Left renal pelvis (tissue), 4 donors: ENCODE data around the gene ETFB. TPM values are rescaled to one million over a fixed set of nuclear protein-coding genes. Genes with fewer than 3 reads are reported as not detected.

Source experiments
- DNase-seq, 4 donors: peaks; one replicate each; pipeline ENCODE4 v3.0.0-alpha.2; 2013; ENCODE audit warnings: low read depth in 4 of 4, low spot score in 3 of 4
- polyA plus RNA-seq, 4 donors: library from polyadenylated mRNA; unstranded; fragments of 120-200 nt; gene quantifications; one replicate each; pipeline ENCODE4 v1.2.1, GENCODE V29; 2013; ENCODE audit not compliant: insufficient read length in 4 of 4

ETFB gene
- polyA plus RNA-seq, 4 donors: 45.4 to 143 (median 111) TPM

- DNase-seq: no peak
Observed at GRCh38 chr19:51331193-51331592, 35.0 kb downstream of the ETFB start.

DNA sequence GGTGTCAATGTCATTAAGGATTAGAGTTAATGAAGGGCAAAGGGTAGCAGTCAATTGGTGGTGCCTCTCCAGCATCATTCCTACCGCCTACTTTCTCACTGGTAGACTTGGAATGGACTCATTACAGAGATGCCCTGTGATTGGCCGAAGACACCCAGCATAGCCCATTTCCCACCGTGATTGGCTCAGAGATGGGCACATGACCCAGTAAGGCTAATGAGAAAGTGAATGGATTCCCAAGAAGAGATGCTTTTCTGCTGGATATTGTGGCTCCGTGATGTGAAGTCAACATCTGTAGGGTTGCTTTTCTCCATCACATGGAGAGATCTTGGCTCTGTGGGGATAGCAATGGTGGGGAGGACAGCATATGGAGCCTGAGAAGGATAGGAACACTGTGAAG, 35.8 kb downstream of the ETFB start:
- DNase-seq: no peak

- no peak for DNase-seq
Observed at GRCh38 chr19:51329411-51329810, 36.8 kb downstream of the ETFB start.

- DNase-seq: no peak
Observed at GRCh38 chr19:51327066-51328001, 38.9 kb downstream of the ETFB start.

DNA sequence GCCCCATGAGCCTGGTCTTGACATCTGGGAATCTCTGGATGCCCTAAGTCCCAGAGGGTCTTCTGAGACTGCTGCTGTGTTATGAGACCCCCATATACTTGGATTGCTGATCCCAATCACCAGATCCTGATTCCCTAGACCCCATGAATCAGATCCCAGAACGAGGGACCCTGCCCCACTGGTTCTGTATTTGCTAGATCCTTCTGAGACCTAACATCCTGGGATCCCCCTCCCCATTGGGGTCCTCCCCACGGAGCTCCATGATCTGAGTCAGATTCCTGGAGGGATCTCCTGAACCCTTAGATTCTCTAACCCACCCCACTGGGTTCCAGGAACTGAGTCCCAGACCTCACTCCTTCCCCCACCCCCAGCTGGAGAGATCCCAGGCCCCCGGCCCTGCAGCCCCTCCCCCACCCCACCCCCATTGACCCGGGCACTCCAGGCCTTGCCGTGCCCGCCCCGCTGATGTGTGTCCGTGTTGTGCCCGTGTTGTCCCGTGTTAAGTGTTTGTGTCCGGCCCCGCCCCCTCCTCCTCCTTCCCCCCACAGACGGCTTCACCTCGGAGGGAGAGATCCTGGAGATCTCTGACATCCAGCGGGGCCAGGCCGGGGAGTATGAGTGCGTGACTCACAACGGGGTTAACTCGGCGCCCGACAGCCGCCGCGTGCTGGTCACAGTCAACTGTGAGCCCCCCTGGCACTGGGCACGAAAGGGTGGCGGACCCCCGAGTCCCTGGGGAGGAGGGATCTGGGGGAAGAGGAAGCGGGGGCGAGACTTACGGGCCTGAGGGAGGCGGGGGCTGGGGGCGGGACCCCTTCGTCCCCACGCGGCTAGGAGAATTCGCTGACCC, 39.7 kb downstream of the ETFB start:
- DNase-seq: no peak

DNA sequence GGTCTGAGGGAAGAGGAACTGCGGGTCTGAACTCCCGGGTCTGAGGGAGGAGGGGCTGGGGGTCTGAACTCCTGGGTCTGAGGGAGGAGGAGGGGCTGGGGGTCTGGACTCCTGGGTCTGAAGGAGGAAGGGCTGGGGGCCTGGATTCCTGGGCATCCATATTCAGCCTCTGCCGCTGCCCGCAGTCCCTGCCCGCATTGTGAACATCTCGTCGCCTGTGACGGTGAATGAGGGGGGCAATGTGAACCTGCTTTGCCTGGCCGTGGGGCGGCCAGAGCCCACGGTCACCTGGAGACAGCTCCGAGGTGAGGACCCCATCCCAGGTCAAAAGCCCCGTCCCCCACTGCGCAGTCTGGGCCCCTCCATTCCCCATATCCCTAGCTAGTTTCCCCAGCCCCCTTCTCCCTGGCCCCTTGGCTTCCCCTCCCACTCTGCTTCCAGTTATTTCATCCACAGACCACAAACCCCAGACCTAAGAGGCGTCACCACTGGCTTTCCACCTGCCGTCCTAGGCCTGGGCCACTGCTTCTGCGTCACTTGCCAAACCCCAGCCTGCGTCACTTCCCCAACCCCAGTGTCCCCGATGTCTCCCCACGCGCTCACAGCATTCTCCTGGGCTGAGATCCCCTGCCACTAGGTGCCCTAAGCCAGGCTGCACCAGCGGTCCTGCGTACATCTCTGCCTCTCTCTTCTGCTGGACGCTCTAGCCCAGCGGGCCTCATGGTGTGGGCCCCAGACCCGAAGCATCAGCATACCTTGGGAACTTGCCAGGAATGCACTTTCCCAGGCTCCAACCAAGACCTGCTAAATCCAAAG, 40.8 kb downstream of the ETFB start:
- no peak for DNase-seq

GRCh38 chr19:51324167-51324481, 42.1 kb downstream of the ETFB start:
- no peak for DNase-seq

DNA sequence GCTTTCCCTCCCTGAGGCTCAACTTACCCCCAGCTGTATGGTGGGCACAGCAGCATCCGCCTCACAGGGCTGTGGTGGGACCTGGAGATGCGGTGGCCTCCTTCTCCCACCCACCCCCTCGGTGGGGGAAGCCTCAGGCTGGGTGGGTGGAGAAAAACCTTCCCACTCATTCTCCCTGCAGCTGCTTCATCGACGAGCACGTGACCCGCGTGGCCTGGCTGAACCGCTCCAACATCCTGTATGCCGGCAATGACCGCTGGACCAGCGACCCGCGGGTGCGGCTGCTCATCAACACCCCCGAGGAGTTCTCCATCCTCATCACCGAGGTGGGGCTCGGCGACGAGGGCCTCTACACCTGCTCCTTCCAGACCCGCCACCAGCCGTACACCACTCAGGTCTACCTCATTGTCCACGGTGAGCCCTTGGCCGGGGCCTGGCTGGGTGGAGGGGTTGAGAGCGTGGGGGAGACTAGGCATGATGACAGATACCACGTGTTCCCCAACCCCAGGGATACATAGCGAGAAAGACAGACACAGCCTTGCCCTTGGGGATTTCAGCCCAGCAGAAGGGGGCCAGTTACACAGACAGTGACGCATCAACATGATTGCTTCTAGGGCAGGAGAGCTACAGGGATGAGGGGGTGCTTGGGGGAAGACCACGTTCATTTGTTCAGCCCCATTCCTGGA, 42.6 kb downstream of the ETFB start:
- DNase-seq: no peak

DNA sequence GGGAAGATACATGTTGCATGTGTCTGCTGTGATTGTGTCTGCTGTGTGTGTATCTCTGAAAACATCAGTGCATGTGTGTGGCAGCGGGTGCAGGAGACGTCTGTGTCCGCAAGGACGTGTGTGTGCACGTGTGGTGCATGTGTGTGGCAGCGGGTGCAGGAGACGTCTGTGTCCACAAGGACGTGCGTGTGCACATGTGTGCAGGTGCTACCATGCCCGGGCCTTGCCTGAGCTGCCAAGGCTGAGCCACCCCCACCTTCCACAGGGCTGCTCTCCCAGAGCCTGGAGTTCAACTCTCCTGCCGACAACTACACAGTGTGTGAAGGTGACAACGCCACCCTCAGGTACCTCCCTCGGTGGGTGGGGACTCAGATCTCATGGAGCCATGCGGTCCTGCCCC, 44.4 kb downstream of the ETFB start:
- DNase-seq: no peak

DNA sequence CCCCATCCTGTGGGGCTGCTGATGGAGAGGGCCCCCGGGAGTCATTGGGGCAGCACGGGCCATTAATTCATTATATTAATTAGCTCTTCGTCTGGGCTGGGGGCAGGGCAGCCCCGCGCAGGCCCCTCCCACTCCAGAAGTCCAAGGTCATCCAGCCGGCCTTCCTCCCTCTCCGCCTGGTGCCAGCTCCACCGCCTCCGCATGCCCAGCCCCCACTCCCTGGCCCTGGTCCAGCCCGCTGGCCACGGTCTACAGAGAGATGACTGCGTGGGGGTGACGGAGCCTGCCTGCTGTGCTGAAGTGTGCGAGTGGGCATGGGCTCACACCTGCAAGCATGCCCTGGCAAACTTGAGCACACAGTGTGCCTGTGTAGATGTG, 45.9 kb downstream of the ETFB start:
- DNase-seq: peak in 2 of 4 donors; percentile 39 to 46

- DNase-seq: no peak
Observed at GRCh38 chr19:51319649-51320279, 46.4 kb downstream of the ETFB start.

- no peak for DNase-seq
Observed at GRCh38 chr19:51318687-51319648, 47.2 kb downstream of the ETFB start.

GRCh38 chr19:51317968-51318367, 48.2 kb downstream of the ETFB start:
- no peak for DNase-seq

DNA sequence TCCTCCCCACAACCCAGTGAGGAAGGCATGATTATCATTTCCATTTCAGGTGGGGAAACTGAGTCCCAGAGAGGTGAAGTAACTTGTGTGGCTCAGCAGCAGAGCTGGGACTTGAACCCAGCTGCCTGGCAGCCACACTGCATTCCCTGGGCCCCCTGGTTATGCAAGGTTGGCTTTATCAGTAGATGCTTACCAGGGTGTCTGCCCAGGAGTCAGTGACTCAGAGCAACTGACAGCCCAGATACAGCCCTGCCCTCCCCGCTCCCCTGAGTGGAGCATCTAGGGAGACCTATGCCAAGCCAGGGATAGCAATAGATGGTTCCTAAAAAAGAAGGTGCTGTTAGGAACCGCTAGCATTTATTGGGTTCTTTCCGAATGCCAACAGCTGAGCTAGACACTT, 48.8 kb downstream of the ETFB start:
- no peak for DNase-seq

DNA sequence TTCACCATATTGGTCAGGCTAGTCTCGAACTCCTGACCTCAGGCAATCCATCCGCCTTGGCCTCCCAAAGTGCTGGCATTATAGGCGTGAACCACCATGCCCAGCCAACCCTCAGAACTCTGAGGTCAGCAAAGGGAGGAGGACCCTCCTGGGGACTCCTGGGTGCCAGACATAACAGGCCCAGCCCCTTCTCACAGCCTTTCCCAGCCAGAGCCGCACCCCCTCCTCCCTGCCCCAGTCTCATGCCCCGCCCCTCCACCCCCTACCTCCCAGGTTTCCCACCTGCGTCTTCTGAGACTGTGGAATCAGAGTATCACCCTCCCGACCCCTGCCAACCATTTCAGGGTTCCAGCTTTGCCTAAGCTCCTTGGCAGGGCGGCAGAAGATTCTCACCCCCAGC, 49.5 kb downstream of the ETFB start:
- DNase-seq: no peak

DNA sequence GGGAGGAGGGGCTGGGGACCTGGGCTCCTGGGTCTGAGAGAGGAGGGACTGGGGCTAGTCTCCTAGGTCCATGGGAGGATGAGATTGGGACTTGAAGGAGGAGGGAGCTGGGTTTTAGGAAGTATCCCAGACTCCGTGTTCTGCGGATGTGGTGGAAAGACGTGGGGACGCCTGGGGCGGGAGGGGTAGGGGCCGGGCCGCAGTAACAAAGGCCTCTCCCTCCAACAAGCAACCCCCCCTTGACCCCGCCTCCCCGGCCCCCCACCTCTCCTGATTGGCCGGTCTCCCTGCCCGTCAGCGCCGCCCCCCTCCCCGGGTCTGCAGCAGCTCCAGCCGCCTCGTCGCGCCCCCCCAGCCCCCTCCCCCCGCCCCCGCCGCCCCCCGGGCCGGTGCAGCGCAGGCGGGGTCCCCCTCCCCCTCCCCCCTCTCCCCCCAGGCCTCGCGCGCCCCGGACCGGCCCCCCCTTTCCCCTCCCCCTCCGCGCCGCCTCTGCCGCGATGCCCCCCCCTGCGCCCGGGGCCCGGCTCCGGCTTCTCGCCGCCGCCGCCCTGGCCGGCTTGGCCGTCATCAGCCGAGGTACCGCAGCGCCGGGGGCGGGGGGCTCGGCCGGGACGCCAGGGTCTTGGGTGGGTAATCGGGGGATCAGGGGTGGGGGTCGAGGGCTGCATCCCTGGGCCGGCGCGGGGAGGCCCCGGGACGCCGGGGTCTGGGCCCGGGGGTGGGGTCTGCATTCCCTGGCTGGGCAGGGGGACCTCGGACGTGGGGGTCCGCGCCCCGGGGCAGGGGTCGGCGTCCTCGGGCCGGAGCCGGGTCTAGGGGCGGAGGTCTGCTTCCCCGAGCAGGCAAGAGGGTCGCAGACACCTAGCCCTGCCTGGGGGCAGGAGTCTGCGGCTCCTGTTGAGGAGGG, 54.6 kb downstream of the ETFB start, which contains the start of gene IGLON5:
IGLON5 (plus strand) TSS at position 294 of the 907 bp plus-strand sequence; CDS start at position 498, 204 bp downstream.
- DNase-seq: no peak

- DNase-seq: no peak
Observed at GRCh38 chr19:51305479-51305878, 60.7 kb downstream of the ETFB start.

DNA sequence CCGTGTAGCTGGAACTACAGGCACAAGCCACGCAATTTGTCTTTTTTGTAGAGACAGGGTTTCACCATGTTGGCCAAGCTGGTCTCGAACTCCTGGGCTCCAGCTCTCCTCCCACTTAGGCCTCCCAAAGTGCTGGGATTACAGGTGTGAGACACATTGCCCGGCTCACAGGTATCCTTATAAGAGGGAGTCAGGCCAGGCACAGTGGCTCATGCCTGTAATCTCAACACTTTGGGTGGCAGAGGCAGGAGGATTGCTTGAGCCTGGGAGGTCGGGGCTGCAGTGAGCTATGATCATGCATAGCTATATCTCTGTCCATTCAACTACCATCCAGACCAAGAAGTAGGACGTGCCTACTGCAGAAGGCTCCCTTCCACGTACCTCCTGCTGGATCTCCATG, 64.9 kb downstream of the ETFB start:
- no peak for DNase-seq
